Liver (tissue), 3 donors: ENCODE data around the gene GALNT6.

Experiments used
- EGR1 ChIP-seq, 2 donors: IDR thresholded peaks; 2 replicates each; pipeline ENCODE4 v1.6.1; 2016 to 2018; ENCODE audit warnings: antibody characterized with exemption in 2 of 2, low read depth in 2 of 2
- RAD21 ChIP-seq, 2 donors: IDR thresholded peaks; 2 replicates each; pipeline ENCODE4 v1.6.1; 2016; ENCODE audit warnings: antibody characterized with exemption in 2 of 2, mild to moderate bottlenecking in 2 of 2
- SP1 ChIP-seq: IDR thresholded peaks from 2 replicates; pipeline ENCODE4 v1.6.1; 2018; ENCODE audit warnings: antibody characterized with exemption, mild to moderate bottlenecking
- TAF1 ChIP-seq: conservative IDR thresholded peaks from 2 replicates; pipeline ENCODE4 v1.6.1; 2016; ENCODE audit warnings: antibody characterized with exemption, mild to moderate bottlenecking
- YY1 ChIP-seq: IDR thresholded peaks from 2 replicates; pipeline ENCODE4 v1.6.1; 2016; ENCODE audit warnings: antibody characterized with exemption, mild to moderate bottlenecking
- TF ChIP-seq, protein P1 (sequence below): fragments of 150-350 bp; IDR thresholded peaks from 2 replicates; pipeline ENCODE4 v1.5.1; 2017; ENCODE audit warnings: improper control_type of control experiment, low read depth, low read length; ENCODE audit not compliant: missing input control
- TF ChIP-seq, protein P2 (sequence below): IDR thresholded peaks from 2 replicates; pipeline ENCODE4 v1.6.1; 2016; ENCODE audit warnings: antibody characterized with exemption
- TF ChIP-seq, protein P3 (sequence below): IDR thresholded peaks from 2 replicates; pipeline ENCODE4 v1.6.1; 2016; ENCODE audit warnings: antibody characterized with exemption
- TF ChIP-seq, protein P4 (sequence below): IDR thresholded peaks from 2 replicates; pipeline ENCODE4 v1.6.1; 2016; ENCODE audit warnings: antibody characterized with exemption
- donor health status: healthy.
- donor health status: healthy.

DNA sequence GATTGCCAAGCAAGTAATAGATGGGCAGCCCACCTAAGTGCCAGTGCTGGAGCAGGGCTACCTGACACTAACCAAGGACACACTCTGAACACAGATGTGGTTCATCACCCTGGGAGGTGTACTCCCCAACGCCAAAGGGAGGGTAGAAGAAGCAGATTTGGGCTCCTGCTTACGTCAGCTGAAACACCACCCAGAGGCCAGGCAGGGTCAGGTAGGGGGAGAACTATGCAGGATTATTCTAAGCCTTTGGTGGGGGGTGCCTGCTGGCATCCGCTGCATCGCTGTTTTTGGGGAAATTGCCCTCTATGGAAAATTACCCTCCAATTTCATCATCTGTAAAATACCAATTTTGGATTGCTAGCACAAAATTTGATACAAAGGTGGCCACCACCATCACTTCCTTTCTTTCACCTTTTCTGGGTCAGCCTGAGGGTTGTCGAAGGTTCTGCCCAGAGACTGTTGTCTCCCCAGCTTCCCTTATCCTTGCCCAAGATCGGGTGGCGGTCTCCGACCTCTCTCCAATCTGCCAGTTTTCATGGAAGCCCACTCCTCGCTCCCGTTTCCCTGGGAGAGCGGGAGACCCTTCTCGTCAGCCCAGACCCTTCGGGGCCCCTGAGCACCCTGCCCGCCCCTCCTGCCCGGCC lies 67.8 kb downstream of the GALNT6 start:
- TF ChIP-seq, protein P1, sequence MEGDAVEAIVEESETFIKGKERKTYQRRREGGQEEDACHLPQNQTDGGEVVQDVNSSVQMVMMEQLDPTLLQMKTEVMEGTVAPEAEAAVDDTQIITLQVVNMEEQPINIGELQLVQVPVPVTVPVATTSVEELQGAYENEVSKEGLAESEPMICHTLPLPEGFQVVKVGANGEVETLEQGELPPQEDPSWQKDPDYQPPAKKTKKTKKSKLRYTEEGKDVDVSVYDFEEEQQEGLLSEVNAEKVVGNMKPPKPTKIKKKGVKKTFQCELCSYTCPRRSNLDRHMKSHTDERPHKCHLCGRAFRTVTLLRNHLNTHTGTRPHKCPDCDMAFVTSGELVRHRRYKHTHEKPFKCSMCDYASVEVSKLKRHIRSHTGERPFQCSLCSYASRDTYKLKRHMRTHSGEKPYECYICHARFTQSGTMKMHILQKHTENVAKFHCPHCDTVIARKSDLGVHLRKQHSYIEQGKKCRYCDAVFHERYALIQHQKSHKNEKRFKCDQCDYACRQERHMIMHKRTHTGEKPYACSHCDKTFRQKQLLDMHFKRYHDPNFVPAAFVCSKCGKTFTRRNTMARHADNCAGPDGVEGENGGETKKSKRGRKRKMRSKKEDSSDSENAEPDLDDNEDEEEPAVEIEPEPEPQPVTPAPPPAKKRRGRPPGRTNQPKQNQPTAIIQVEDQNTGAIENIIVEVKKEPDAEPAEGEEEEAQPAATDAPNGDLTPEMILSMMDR = no peak
- TF ChIP-seq, protein P2, sequence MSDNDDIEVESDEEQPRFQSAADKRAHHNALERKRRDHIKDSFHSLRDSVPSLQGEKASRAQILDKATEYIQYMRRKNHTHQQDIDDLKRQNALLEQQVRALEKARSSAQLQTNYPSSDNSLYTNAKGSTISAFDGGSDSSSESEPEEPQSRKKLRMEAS = no peak
- TF ChIP-seq EGR1 (IDR thresholded peaks at IDR 0.05; ENCODE audit: low read depth in 2 of 2) (no peak), TAF1 (no peak), RAD21 (IDR thresholded peaks at IDR 0.05) (no peak), SP1 (no peak), YY1 (no peak)
- TF ChIP-seq, protein P3, sequence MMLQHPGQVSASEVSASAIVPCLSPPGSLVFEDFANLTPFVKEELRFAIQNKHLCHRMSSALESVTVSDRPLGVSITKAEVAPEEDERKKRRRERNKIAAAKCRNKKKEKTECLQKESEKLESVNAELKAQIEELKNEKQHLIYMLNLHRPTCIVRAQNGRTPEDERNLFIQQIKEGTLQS = no peak
- TF ChIP-seq, protein P4, sequence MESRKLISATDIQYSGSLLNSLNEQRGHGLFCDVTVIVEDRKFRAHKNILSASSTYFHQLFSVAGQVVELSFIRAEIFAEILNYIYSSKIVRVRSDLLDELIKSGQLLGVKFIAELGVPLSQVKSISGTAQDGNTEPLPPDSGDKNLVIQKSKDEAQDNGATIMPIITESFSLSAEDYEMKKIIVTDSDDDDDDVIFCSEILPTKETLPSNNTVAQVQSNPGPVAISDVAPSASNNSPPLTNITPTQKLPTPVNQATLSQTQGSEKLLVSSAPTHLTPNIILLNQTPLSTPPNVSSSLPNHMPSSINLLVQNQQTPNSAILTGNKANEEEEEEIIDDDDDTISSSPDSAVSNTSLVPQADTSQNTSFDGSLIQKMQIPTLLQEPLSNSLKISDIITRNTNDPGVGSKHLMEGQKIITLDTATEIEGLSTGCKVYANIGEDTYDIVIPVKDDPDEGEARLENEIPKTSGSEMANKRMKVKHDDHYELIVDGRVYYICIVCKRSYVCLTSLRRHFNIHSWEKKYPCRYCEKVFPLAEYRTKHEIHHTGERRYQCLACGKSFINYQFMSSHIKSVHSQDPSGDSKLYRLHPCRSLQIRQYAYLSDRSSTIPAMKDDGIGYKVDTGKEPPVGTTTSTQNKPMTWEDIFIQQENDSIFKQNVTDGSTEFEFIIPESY = no peak
